Smooth muscle cell of the brain vasculature (primary cell): ENCODE data around the gene STK24.
"Not testable (repeated sequence)": the region's sequence is repeated elsewhere in the genome, so short reads cannot be mapped to it uniquely, and the experiment has no call there.

Experiments used
- DNase-seq: peaks from one replicate; pipeline ENCODE4 v3.0.0-alpha.2; 2012; ENCODE audit warnings: low read depth, low spot score

Gene STK24

GRCh38 chr13:98576963-98577835 lies at the start of gene STK24:
Gene STK24 (minus strand): TSS chr13:98577107. CDS start chr13:98576786, 321 bp downstream.
- no peak for DNase-seq

GRCh38 chr13:98626298-98626935 lies 49.5 kb upstream of the STK24 start:
- no peak for DNase-seq

GRCh38 chr13:98624589-98624988 lies 47.7 kb upstream of the STK24 start:
- not testable (repeated sequence) for DNase-seq

GRCh38 chr13:98622931-98623331 lies 46.0 kb upstream of the STK24 start:
- no peak for DNase-seq

GRCh38 chr13:98619556-98619955 lies 42.6 kb upstream of the STK24 start:
- DNase-seq = no peak

GRCh38 chr13:98615595-98615994 lies 38.7 kb upstream of the STK24 start:
- not testable (repeated sequence) for DNase-seq

- no peak for DNase-seq
Observed at GRCh38 chr13:98613591-98613990, 36.7 kb upstream of the STK24 start.

- DNase-seq = no peak
Observed at GRCh38 chr13:98609756-98610155, 32.8 kb upstream of the STK24 start.

GRCh38 chr13:98606296-98606695 lies 29.4 kb upstream of the STK24 start:
- no peak for DNase-seq

- DNase-seq = no peak
Observed at GRCh38 chr13:98599502-98600328, 22.8 kb upstream of the STK24 start.

- DNase-seq = no peak
Observed at GRCh38 chr13:98598043-98598442, 21.1 kb upstream of the STK24 start.

- no peak for DNase-seq
Observed at GRCh38 chr13:98595134-98595533, 18.2 kb upstream of the STK24 start.

GRCh38 chr13:98592362-98592732 lies 15.4 kb upstream of the STK24 start:
- DNase-seq = no peak

- no peak for DNase-seq
Observed at GRCh38 chr13:98591721-98592361, 14.9 kb upstream of the STK24 start.

GRCh38 chr13:98590471-98590870 lies 13.6 kb upstream of the STK24 start:
- not testable (repeated sequence) for DNase-seq

GRCh38 chr13:98589516-98589915 lies 12.6 kb upstream of the STK24 start:
- not testable (repeated sequence) for DNase-seq

GRCh38 chr13:98586400-98587345 lies 9.8 kb upstream of the STK24 start:
- no peak for DNase-seq

- DNase-seq = no peak
Observed at GRCh38 chr13:98585946-98586345, 9.0 kb upstream of the STK24 start.

- no peak for DNase-seq
Observed at GRCh38 chr13:98585398-98585754, 8.5 kb upstream of the STK24 start.

GRCh38 chr13:98584668-98585397 lies 7.9 kb upstream of the STK24 start:
- no peak for DNase-seq
